Nephron (organoid): ENCODE data around the gene ACAD8.

Experiments used
- H3K27ac Mint-ChIP-seq, 3 experiments: 2 replicates each; pipeline ENCODE4 v1.8.0; 2020; ENCODE audit warnings: mixed read lengths in 3 of 3, mild to moderate bottlenecking in 2 of 3, moderate library complexity in 1 of 3
- H3K27me3 Mint-ChIP-seq: 2 replicates; pipeline ENCODE4 v1.8.0; 2021; ENCODE audit warnings: low read depth, mild to moderate bottlenecking, moderate library complexity, mixed read lengths
- H3K36me3 Mint-ChIP-seq: 2 replicates; pipeline ENCODE4 v1.8.0; 2020; ENCODE audit warnings: low read depth, mixed read lengths
- H3K4me1 Mint-ChIP-seq: 2 replicates; pipeline ENCODE4 v1.8.0; 2020; ENCODE audit warnings: mixed read lengths
- H3K4me3 Mint-ChIP-seq, 3 experiments: 2 replicates each; pipeline ENCODE4 v1.8.0; 2020; ENCODE audit warnings: mild to moderate bottlenecking in 3 of 3, mixed read lengths in 3 of 3, moderate library complexity in 2 of 3
- H3K9me3 Mint-ChIP-seq: 2 replicates; pipeline ENCODE4 v1.8.0; 2020; ENCODE audit warnings: mixed read lengths
- CTCF ChIP-seq, 3 experiments: fragments of 200-600 bp; sonication (generic); IDR thresholded peaks; one replicate each; pipeline ENCODE4 v1.5.0; 2021; ENCODE audit warnings: antibody characterized with exemption in 3 of 3; ENCODE audit not compliant: unreplicated experiment in 3 of 3

Gene ACAD8

GRCh38 chr11:134258577-134258976 lies 5.2 kb downstream of the ACAD8 start:
- H3K4me3 Mint-ChIP-seq, result no peak overlapping the region
- H3K27me3 Mint-ChIP-seq, result no peaks in the 10 kb centered on the region
- peaks cover 9% of the 10 kb centered on the region for H3K4me1 Mint-ChIP-seq
- peaks cover 2% of the 10 kb centered on the region for H3K36me3 Mint-ChIP-seq
- no peaks in the 10 kb centered on the region for H3K9me3 Mint-ChIP-seq
- no peak for TF ChIP-seq CTCF (IDR thresholded peaks at IDR 0.05; ENCODE audit: unreplicated experiment in 3 of 3)
- H3K27ac Mint-ChIP-seq, result no peak overlapping the region

- Mint-ChIP-seq H3K36me3 (peaks cover 11% of the 10 kb centered on the region), H3K27ac (no peak overlapping the region), H3K4me1 (no peaks in the 10 kb centered on the region), H3K27me3 (no peaks in the 10 kb centered on the region), H3K4me3 (no peak overlapping the region), H3K9me3 (no peaks in the 10 kb centered on the region)
- TF ChIP-seq CTCF (IDR thresholded peaks at IDR 0.05; ENCODE audit: unreplicated experiment in 3 of 3), result no peak
These were observed 7.1 kb downstream of the ACAD8 start for GRCh38 chr11:134260503-134260902.

- H3K9me3 Mint-ChIP-seq, result no peaks in the 10 kb centered on the region
- H3K4me3 Mint-ChIP-seq, result no peak overlapping the region
- no peaks in the 10 kb centered on the region for H3K27me3 Mint-ChIP-seq
- no peak for TF ChIP-seq CTCF (IDR thresholded peaks at IDR 0.05; ENCODE audit: unreplicated experiment in 3 of 3)
- no peaks in the 10 kb centered on the region for H3K4me1 Mint-ChIP-seq
- no peak overlapping the region for H3K27ac Mint-ChIP-seq
- H3K36me3 Mint-ChIP-seq, result peaks cover 11% of the 10 kb centered on the region
These were observed 7.6 kb downstream of the ACAD8 start for GRCh38 chr11:134260983-134261382.

GRCh38 chr11:134261626-134262488 lies 8.5 kb downstream of the ACAD8 start:
- peak; percentile 36 to 48 (median 40) for TF ChIP-seq CTCF (IDR thresholded peaks at IDR 0.05; ENCODE audit: unreplicated experiment in 3 of 3)
- no peaks in the 10 kb centered on the region for H3K4me1 Mint-ChIP-seq
- H3K4me3 Mint-ChIP-seq, result no peak overlapping the region
- H3K27me3 Mint-ChIP-seq, result no peaks in the 10 kb centered on the region
- no peaks in the 10 kb centered on the region for H3K9me3 Mint-ChIP-seq
- H3K27ac Mint-ChIP-seq, result no peak overlapping the region
- peaks cover 11% of the 10 kb centered on the region for H3K36me3 Mint-ChIP-seq

- H3K4me3 Mint-ChIP-seq, result no peak overlapping the region
- H3K9me3 Mint-ChIP-seq, result no peaks in the 10 kb centered on the region
- H3K27ac Mint-ChIP-seq, result no peak overlapping the region
- peaks cover 15% of the 10 kb centered on the region for H3K27me3 Mint-ChIP-seq
- H3K36me3 Mint-ChIP-seq, result peaks cover 11% of the 10 kb centered on the region
- no peaks in the 10 kb centered on the region for H3K4me1 Mint-ChIP-seq
- no peak for TF ChIP-seq CTCF (IDR thresholded peaks at IDR 0.05; ENCODE audit: unreplicated experiment in 3 of 3)
These were observed 11.8 kb downstream of the ACAD8 start for GRCh38 chr11:134264966-134265764.
